IMR-90 (cell line): ENCODE results near the gene FGR. TPM values are rescaled to one million over a fixed set of nuclear protein-coding genes. Genes with fewer than 3 reads are reported as not detected.
A peak's percentile ranks its signal among the peaks of the same experiment; 100 is the strongest.

Source experiments
- ATAC-seq: fragments of 200-7000 bp; cut with Tn5 transposase; 2 replicates; pipeline ENCODE4 v1.9.1; 2020; ENCODE audit warnings: low read depth, mild to moderate bottlenecking, moderate library complexity
- BruUV-seq: library from RNA; stranded (reverse); fragments of 400-500 nt; replicated peaks from 2 replicates; lab custom pipeline; 2021; lab: Mats Ljungman, UMichigan
- CTCF ChIA-PET: fragments of 300-600 bp; formaldehyde crosslinking; extraction: SDS; loops from one replicate; lab custom pipeline; 2021; ENCODE audit warnings: antibody characterized with exemption; lab: Yijun Ruan, JAX
- POLR2A ChIA-PET: fragments of 300-600 bp; sonication (Branson Sonifier 250); formaldehyde crosslinking; loops from one replicate; lab custom pipeline; 2022; ENCODE audit warnings: antibody characterized with exemption; ENCODE audit not compliant: unreplicated experiment; lab: Charles Lee
- DNase-seq: peaks from one replicate; pipeline ENCODE4 v3.0.0; 2013
- H2AFZ ChIP-seq: replicated peaks from 2 replicates; pipeline ENCODE3; 2013; ENCODE audit warnings: low read length, mild to moderate bottlenecking; ENCODE audit not compliant: poor library complexity
- H2AK5ac ChIP-seq: 2 replicates; pipeline ENCODE4 v1.6.1; 2013; ENCODE audit warnings: low read depth, low read length, inconsistent platforms
- H2AK9ac ChIP-seq: replicated peaks from 2 replicates; pipeline ENCODE3; 2013; ENCODE audit warnings: mild to moderate bottlenecking, low read depth, low read length, moderate library complexity; ENCODE audit not compliant: poor library complexity
- H2BK120ac ChIP-seq: 2 replicates; pipeline ENCODE4 v1.6.1; 2013; ENCODE audit warnings: low read depth, low read length, inconsistent platforms
- H2BK15ac ChIP-seq: 3 replicates; pipeline ENCODE4 v1.6.1; 2013; ENCODE audit warnings: low read depth, low read length, inconsistent platforms
- H2BK20ac ChIP-seq: 2 replicates; pipeline ENCODE4 v1.6.1; 2013; ENCODE audit warnings: low read depth, mild to moderate bottlenecking, inconsistent platforms, low read length, moderate library complexity
- H2BK5ac ChIP-seq: 2 replicates; pipeline ENCODE4 v1.6.1; 2013; ENCODE audit warnings: mild to moderate bottlenecking, low read depth, low read length, inconsistent platforms; ENCODE audit not compliant: poor library complexity, severe bottlenecking
- H3K14ac ChIP-seq: replicated peaks from 2 replicates; pipeline ENCODE4 v1.6.1; 2013; ENCODE audit warnings: low read depth, low read length, inconsistent platforms
- H3K18ac ChIP-seq: 2 replicates; pipeline ENCODE4 v1.6.1; 2013; ENCODE audit warnings: low read depth, low read length, control low read depth
- H3K23ac ChIP-seq: 2 replicates; pipeline ENCODE4 v1.6.1; 2013; ENCODE audit warnings: low read depth, low read length, inconsistent platforms
- H3K27ac ChIP-seq: 2 replicates; pipeline ENCODE4 v1.5.1; 2013; ENCODE audit warnings: mild to moderate bottlenecking, control low read depth, low read length; ENCODE audit not compliant: insufficient read depth
- H3K27me3 ChIP-seq: 2 replicates; pipeline ENCODE4 v1.6.1; 2013; ENCODE audit warnings: low read length; ENCODE audit not compliant: control insufficient read depth, insufficient read depth
- H3K36me3 ChIP-seq: 2 replicates; pipeline ENCODE4 v1.6.1; 2013; ENCODE audit warnings: low read length, mixed read lengths; ENCODE audit not compliant: control insufficient read depth, insufficient read depth
- H3K4ac ChIP-seq: 2 replicates; pipeline ENCODE4 v1.6.1; 2013; ENCODE audit warnings: low read depth, low read length, inconsistent platforms
- H3K4me1 ChIP-seq: 2 replicates; pipeline ENCODE4 v1.6.1; 2013; ENCODE audit warnings: low read length, mixed read lengths; ENCODE audit not compliant: control insufficient read depth, insufficient read depth
- H3K4me2 ChIP-seq: 2 replicates; pipeline ENCODE4 v1.6.1; 2013; ENCODE audit warnings: low read depth, mild to moderate bottlenecking, control low read depth, low read length, moderate library complexity
- H3K4me3 ChIP-seq: 2 replicates; pipeline ENCODE4 v1.5.1; 2013; ENCODE audit warnings: low read depth, mild to moderate bottlenecking, control low read depth, low read length, moderate library complexity; ENCODE audit not compliant: insufficient read depth
- H3K56ac ChIP-seq: 2 replicates; pipeline ENCODE4 v1.6.1; 2013; ENCODE audit warnings: low read length, inconsistent platforms; ENCODE audit not compliant: insufficient read depth; ENCODE audit errors: extremely low read depth
- H3K79me1 ChIP-seq, 2 experiments: 2 replicates each; pipeline ENCODE4 v1.6.1; 2013; ENCODE audit warnings: low read length in 2 of 2, inconsistent platforms in 1 of 2, low read depth in 1 of 2
- H3K9ac ChIP-seq: 2 replicates; pipeline ENCODE4 v1.6.1; 2013; ENCODE audit warnings: low read depth, low read length, control low read depth
- H3K9me1 ChIP-seq: 2 replicates; pipeline ENCODE4 v1.6.1; 2013; ENCODE audit warnings: low read length, inconsistent platforms; ENCODE audit not compliant: insufficient read depth
- H3K9me3 ChIP-seq: 2 replicates; pipeline ENCODE4 v1.6.1; 2013; ENCODE audit warnings: low read length; ENCODE audit not compliant: control insufficient read depth, insufficient read depth
- H4K20me1 ChIP-seq: 2 replicates; pipeline ENCODE4 v1.6.1; 2013; ENCODE audit warnings: low read length, inconsistent platforms; ENCODE audit not compliant: insufficient read depth
- H4K5ac ChIP-seq: 2 replicates; pipeline ENCODE4 v1.6.1; 2013; ENCODE audit warnings: mild to moderate bottlenecking, low read depth, low read length, control low read depth
- H4K8ac ChIP-seq, 2 experiments: 2 replicates each; pipeline ENCODE4 v1.6.1; 2013; ENCODE audit warnings: low read depth in 2 of 2, low read length in 2 of 2, control low read depth in 1 of 2, inconsistent platforms in 1 of 2
- H4K91ac ChIP-seq: 2 replicates; pipeline ENCODE4 v1.6.1; 2013; ENCODE audit warnings: low read depth, low read length, inconsistent platforms; ENCODE audit not compliant: insufficient read depth
- CHD1 ChIP-seq: IDR thresholded peaks from 2 replicates; pipeline ENCODE4 v1.6.1; 2012; ENCODE audit warnings: low read depth, low read length, improper control_type of control experiment
- CTCF ChIP-seq: conservative IDR thresholded peaks from 2 replicates; pipeline ENCODE4 v1.5.1; 2012; ENCODE audit warnings: mild to moderate bottlenecking, low read depth, low read length, improper control_type of control experiment
- ELK1 ChIP-seq: fragments of 150-350 bp; IDR thresholded peaks from 2 replicates; pipeline ENCODE4 v1.6.1; 2016; ENCODE audit warnings: low read depth, mild to moderate bottlenecking, low read length, moderate library complexity, borderline replicate concordance
- FOS ChIP-seq: fragments of 150-350 bp; IDR thresholded peaks from 2 replicates; pipeline ENCODE4 v1.6.1; 2016; ENCODE audit warnings: low read depth, low read length
- MAFK ChIP-seq: IDR thresholded peaks from 2 replicates; pipeline ENCODE4 v1.6.1; 2012; ENCODE audit warnings: low read depth, low read length, improper control_type of control experiment
- MAZ ChIP-seq: IDR thresholded peaks from 2 replicates; pipeline ENCODE4 v1.6.1; 2012; ENCODE audit warnings: low read depth, mild to moderate bottlenecking, low read length, improper control_type of control experiment, moderate library complexity, borderline replicate concordance
- MXI1 ChIP-seq: IDR thresholded peaks from 2 replicates; pipeline ENCODE4 v1.6.1; 2012; ENCODE audit warnings: low read depth, mild to moderate bottlenecking, low read length, moderate library complexity, borderline replicate concordance
- POLR2A ChIP-seq: IDR thresholded peaks from 2 replicates; pipeline ENCODE4 v1.6.1; 2012; ENCODE audit warnings: mild to moderate bottlenecking, low read depth, low read length
- SMC3 ChIP-seq: fragments of 150-350 bp; IDR thresholded peaks from 2 replicates; pipeline ENCODE4 v1.6.1; 2016; ENCODE audit warnings: low read depth, mild to moderate bottlenecking, antibody characterized with exemption, low read length, moderate library complexity
- WGBS, 2 experiments: methylation state at CpG; one replicate each; pipeline versions ENCODE4 v1.1.5 to v1.1.7; 2013; ENCODE audit warnings: missing lambda C conversion rate in 2 of 2; ENCODE audit not compliant: insufficient read length in 1 of 2; ENCODE audit errors: extremely low coverage in 2 of 2; 5-methylcytosine and 5-hydroxymethylcytosine counted together
- dilution Hi-C: fragments of 300-500 bp; cut with HindIII; formaldehyde crosslinking; loops from one replicate; pipeline ENCODE4 v1.14.3; 2018; ENCODE audit warnings: low sequenced_read_pairs; ENCODE audit not compliant: unreplicated experiment
- in situ Hi-C: fragments of 300-500 bp; cut with MboI; formaldehyde crosslinking; loops from 3 replicates; pipeline ENCODE4 v1.14.3; 2019; ENCODE audit warnings: low sequenced_read_pairs, inconsistent platforms, mixed read lengths
- intact Hi-C: fragments of 100-400 bp; cut with micrococcal nuclease; formaldehyde crosslinking; loops from 2 replicates; pipeline ENCODE4 v1.10.0; 2022
- polyA plus RNA-seq, 3 experiments: library from polyadenylated mRNA; depleted of rRNA; stranded (reverse); fragments of >200 nt; gene quantifications; 2 replicates each; pipeline ENCODE4 v1.2.3, GENCODE V29; 2012; ENCODE audit warnings: low replicate concordance in 1 of 3
- total RNA-seq: library from RNA; depleted of rRNA; stranded (reverse); fragments of >200 nt; gene quantifications from 2 replicates; pipeline ENCODE4 v1.2.3, GENCODE V29; 2012

FGR gene
- total and polyA plus RNA-seq, 2 of the 4 experiments (the other 2 are of a cell fraction): not detected

GRCh38 chr1:27576806-27577227 is 58.2 kb downstream of the FGR start:
- H3K4me1 ChIP-seq: peaks cover 42% of the 10 kb centered on the region

More at GRCh38 chr1:27576806-27577227, 58.2 kb downstream of the FGR start:
- POLR2A ChIA-PET: no interaction called here
- no peak overlapping the region for H3K56ac ChIP-seq
- H3K23ac ChIP-seq: peak overlapping the region; percentile 87
- H3K9me1 ChIP-seq: peaks cover 19% of the 10 kb centered on the region
- in situ Hi-C loops: no loop called here
- H2AK5ac ChIP-seq: peak overlapping the region; percentile 95
- no peak overlapping the region for H2AFZ ChIP-seq
- H3K79me1 ChIP-seq: peaks cover 45 to 80% of the 10 kb centered on the region in 2 experiments
- H3K4me3 ChIP-seq: no peak overlapping the region
- peak overlapping the region in 1 of 2 experiments; percentile 70; a peak in 2 of 4 replicates for H4K8ac ChIP-seq
- peaks cover 49% of the 10 kb centered on the region for H4K20me1 ChIP-seq
- H2BK15ac ChIP-seq: peak overlapping the region; percentile 83; the same call in 1 of the 3 replicates
- dilution Hi-C loops: no loop called here
- H3K18ac ChIP-seq: no peak overlapping the region
- CTCF ChIA-PET: no interaction called here
- peak overlapping the region; percentile 58 for H2AK9ac ChIP-seq
- H3K27ac ChIP-seq: peak overlapping the region; percentile 13; the same call in 1 of the 2 replicates
- DNase-seq: no peak
- BruUV-seq: no TSS peak
- TF ChIP-seq CTCF (no peak), MAFK (no peak), MXI1 (no peak), SMC3 (no peak), POLR2A (no peak), ELK1 (no peak), MAZ (no peak), CHD1 (no peak), FOS (no peak)
- H2BK120ac ChIP-seq: 0 out of 2 replicates have a peak overlapping the region, but pooled peaks have one; percentile 60
- intact Hi-C loops: no loop called here
- H3K14ac ChIP-seq: peak overlapping the region; percentile 52; the same call in 1 of the 2 replicates
- H2BK20ac ChIP-seq: no peak overlapping the region
- no peak overlapping the region; the same call in 1 of the 2 replicates for H4K5ac ChIP-seq
- H3K27me3 ChIP-seq: no peaks in the 10 kb centered on the region
- no peaks in the 10 kb centered on the region for H3K9me3 ChIP-seq
- no peak overlapping the region for H3K4me2 ChIP-seq
- 90% methylated on average over 2 of the region's 7 CpGs; no CpG with 5 or more reads in 1 of the 2 experiments for WGBS, 2 experiments
- no peak for ATAC-seq
- 0 out of 2 replicates have a peak overlapping the region, but pooled peaks have one; percentile 15 for H4K91ac ChIP-seq
- no peak overlapping the region for H3K9ac ChIP-seq
- H3K4ac ChIP-seq: peak overlapping the region; percentile 76
- no peaks in the 10 kb centered on the region; the same call in 1 of the 2 replicates for H3K36me3 ChIP-seq
- no peak overlapping the region for H2BK5ac ChIP-seq
